Mammary epithelial cell (primary cell): ENCODE data around the gene FAM114A1.

ENCODE experiments used
- EZH2 ChIP-seq: IDR thresholded peaks from 2 replicates; pipeline ENCODE4 v1.6.1; 2012; ENCODE audit warnings: low read length, inconsistent platforms, borderline replicate concordance
- TF ChIP-seq, protein P1 (sequence below), 2 donors: IDR thresholded peaks in 1 of 2; conservative IDR thresholded peaks in 1 of 2; 2 replicates each; pipeline ENCODE4 v1.5.1; 2011 to 2012; ENCODE audit warnings: inconsistent platforms in 2 of 2, low read length in 2 of 2, mild to moderate bottlenecking in 2 of 2, control low read depth in 1 of 2, low read depth in 1 of 2; ENCODE audit not compliant: insufficient read depth in 1 of 2; ENCODE audit errors: extremely low read depth in 1 of 2

DNA sequence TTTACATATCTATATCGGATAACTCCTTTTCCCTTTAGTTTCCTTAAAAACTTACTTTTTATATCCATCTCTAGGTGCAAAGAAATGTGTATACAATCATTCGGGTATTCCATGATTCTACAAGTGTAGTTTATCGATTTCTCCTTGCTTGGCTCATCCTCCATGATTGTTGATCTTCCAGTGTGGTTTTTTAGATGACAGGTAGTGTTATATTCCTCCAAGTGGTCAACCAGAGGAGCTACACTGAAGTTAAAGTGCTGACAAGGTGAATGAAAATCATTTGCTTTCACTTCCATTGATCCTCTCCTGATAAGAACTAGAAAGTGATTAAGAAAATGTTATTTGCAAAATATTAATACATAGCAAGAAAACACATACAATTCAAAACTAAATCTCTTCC is 126.1 kb downstream of the FAM114A1 start:
- TF ChIP-seq EZH2: no peak
- TF ChIP-seq, protein P1, sequence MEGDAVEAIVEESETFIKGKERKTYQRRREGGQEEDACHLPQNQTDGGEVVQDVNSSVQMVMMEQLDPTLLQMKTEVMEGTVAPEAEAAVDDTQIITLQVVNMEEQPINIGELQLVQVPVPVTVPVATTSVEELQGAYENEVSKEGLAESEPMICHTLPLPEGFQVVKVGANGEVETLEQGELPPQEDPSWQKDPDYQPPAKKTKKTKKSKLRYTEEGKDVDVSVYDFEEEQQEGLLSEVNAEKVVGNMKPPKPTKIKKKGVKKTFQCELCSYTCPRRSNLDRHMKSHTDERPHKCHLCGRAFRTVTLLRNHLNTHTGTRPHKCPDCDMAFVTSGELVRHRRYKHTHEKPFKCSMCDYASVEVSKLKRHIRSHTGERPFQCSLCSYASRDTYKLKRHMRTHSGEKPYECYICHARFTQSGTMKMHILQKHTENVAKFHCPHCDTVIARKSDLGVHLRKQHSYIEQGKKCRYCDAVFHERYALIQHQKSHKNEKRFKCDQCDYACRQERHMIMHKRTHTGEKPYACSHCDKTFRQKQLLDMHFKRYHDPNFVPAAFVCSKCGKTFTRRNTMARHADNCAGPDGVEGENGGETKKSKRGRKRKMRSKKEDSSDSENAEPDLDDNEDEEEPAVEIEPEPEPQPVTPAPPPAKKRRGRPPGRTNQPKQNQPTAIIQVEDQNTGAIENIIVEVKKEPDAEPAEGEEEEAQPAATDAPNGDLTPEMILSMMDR (conservative IDR thresholded peaks at IDR 0.05 in 1 of 2, IDR thresholded peaks at IDR 0.05 in 1 of 2; ENCODE audit: extremely low read depth in 1 of 2, insufficient read depth in 1 of 2, low read depth in 1 of 2, low read length in 2 of 2): peak; percentile 18 to 19
